Activated naive CD8-positive, alpha-beta T cell treated with anti-CD3 and anti-CD28 coated beads for 36 hours (primary cell): Measurements from ENCODE around the gene ZBTB16. TPM values are rescaled to one million over a fixed set of nuclear protein-coding genes. Genes with fewer than 3 reads are reported as not detected.
A peak's percentile ranks its signal among the peaks of the same experiment; 100 is the strongest.

Experiments
- DNase-seq: peaks from one replicate; pipeline ENCODE4 v3.0.0; 2021
- H3K27ac Mint-ChIP-seq: one replicate; pipeline ENCODE4 v1.8.0; 2022; ENCODE audit warnings: mild to moderate bottlenecking, moderate library complexity, mixed read lengths
- H3K27me3 Mint-ChIP-seq: one replicate; pipeline ENCODE4 v1.8.0; 2022; ENCODE audit warnings: mild to moderate bottlenecking, mixed read lengths
- H3K36me3 Mint-ChIP-seq: one replicate; pipeline ENCODE4 v1.8.0; 2021; ENCODE audit warnings: mild to moderate bottlenecking, mixed read lengths
- H3K4me1 Mint-ChIP-seq: one replicate; pipeline ENCODE4 v1.8.0; 2021; ENCODE audit warnings: mixed read lengths
- H3K4me3 Mint-ChIP-seq: one replicate; pipeline ENCODE4 v1.8.0; 2022; ENCODE audit warnings: mild to moderate bottlenecking, moderate library complexity, mixed read lengths
- H3K9me3 Mint-ChIP-seq: one replicate; pipeline ENCODE4 v1.8.0; 2022; ENCODE audit warnings: mixed read lengths
- total RNA-seq, 2 experiments: library from RNA; stranded (reverse); gene quantifications; one replicate each; pipeline ENCODE4 v1.2.3, GENCODE V29; 2021

ZBTB16 gene
- total RNA-seq, 2 experiments from 2014 or later: 1.7 to 2.1 TPM

GRCh38 chr11:114168691-114169090 is 109.2 kb downstream of the ZBTB16 start:
- Mint-ChIP-seq H3K27me3 (no peaks in the 10 kb centered on the region), H3K9me3 (no peaks in the 10 kb centered on the region), H3K36me3 (no peaks in the 10 kb centered on the region), H3K4me1 (peaks cover 83% of the 10 kb centered on the region), H3K27ac (peak overlapping the region; percentile 43), H3K4me3 (no peak overlapping the region)
- no peak for DNase-seq

- Mint-ChIP-seq H3K27me3 (no peaks in the 10 kb centered on the region), H3K36me3 (no peaks in the 10 kb centered on the region), H3K4me1 (peaks cover 85% of the 10 kb centered on the region), H3K9me3 (no peaks in the 10 kb centered on the region), H3K4me3 (no peak overlapping the region), H3K27ac (no peak overlapping the region)
- DNase-seq: no peak
These were observed 109.8 kb downstream of the ZBTB16 start for GRCh38 chr11:114169321-114169749.

- Mint-ChIP-seq H3K4me1 (peaks cover 86% of the 10 kb centered on the region), H3K9me3 (no peaks in the 10 kb centered on the region), H3K36me3 (no peaks in the 10 kb centered on the region), H3K4me3 (no peak overlapping the region), H3K27me3 (no peaks in the 10 kb centered on the region), H3K27ac (no peak overlapping the region)
- no peak for DNase-seq
These were observed 110.3 kb downstream of the ZBTB16 start for GRCh38 chr11:114169821-114170220.

- H3K27me3 Mint-ChIP-seq: no peaks in the 10 kb centered on the region
- no peak overlapping the region for H3K27ac Mint-ChIP-seq
- H3K36me3 Mint-ChIP-seq: no peaks in the 10 kb centered on the region
- no peaks in the 10 kb centered on the region for H3K9me3 Mint-ChIP-seq
- H3K4me1 Mint-ChIP-seq: peaks cover 84% of the 10 kb centered on the region
- no peak for DNase-seq
- no peak overlapping the region for H3K4me3 Mint-ChIP-seq
These were observed 110.7 kb downstream of the ZBTB16 start for GRCh38 chr11:114170226-114170625.

GRCh38 chr11:114171257-114172054 is 111.9 kb downstream of the ZBTB16 start:
- H3K27me3 Mint-ChIP-seq: no peaks in the 10 kb centered on the region
- no peaks in the 10 kb centered on the region for H3K9me3 Mint-ChIP-seq
- H3K4me3 Mint-ChIP-seq: no peak overlapping the region
- H3K4me1 Mint-ChIP-seq: peaks cover 74% of the 10 kb centered on the region
- no peak for DNase-seq
- H3K27ac Mint-ChIP-seq: no peak overlapping the region
- H3K36me3 Mint-ChIP-seq: no peaks in the 10 kb centered on the region

- H3K9me3 Mint-ChIP-seq: no peaks in the 10 kb centered on the region
These were observed 112.7 kb downstream of the ZBTB16 start for GRCh38 chr11:114172055-114172861.

GRCh38 chr11:114172871-114173444 is 113.4 kb downstream of the ZBTB16 start:
- peak overlapping the region; percentile 71 for H3K27ac Mint-ChIP-seq

More at GRCh38 chr11:114172055-114172861, 112.7 kb downstream of the ZBTB16 start:
- DNase-seq: no peak
- peaks cover 68% of the 10 kb centered on the region for H3K4me1 Mint-ChIP-seq
- no peaks in the 10 kb centered on the region for H3K36me3 Mint-ChIP-seq
- no peaks in the 10 kb centered on the region for H3K27me3 Mint-ChIP-seq
- H3K4me3 Mint-ChIP-seq: peak overlapping the region; percentile 30
- H3K27ac Mint-ChIP-seq: peak overlapping the region; percentile 71

GRCh38 chr11:114173843-114174242 is 114.3 kb downstream of the ZBTB16 start:
- H3K4me3 Mint-ChIP-seq: no peak overlapping the region
- H3K36me3 Mint-ChIP-seq: no peaks in the 10 kb centered on the region
- H3K9me3 Mint-ChIP-seq: no peaks in the 10 kb centered on the region
- H3K27me3 Mint-ChIP-seq: no peaks in the 10 kb centered on the region
- no peak overlapping the region for H3K27ac Mint-ChIP-seq
- DNase-seq: no peak
- H3K4me1 Mint-ChIP-seq: peaks cover 58% of the 10 kb centered on the region

More at GRCh38 chr11:114172871-114173444, 113.4 kb downstream of the ZBTB16 start:
- Mint-ChIP-seq H3K4me1 (peaks cover 62% of the 10 kb centered on the region), H3K27me3 (no peaks in the 10 kb centered on the region), H3K4me3 (peak overlapping the region; percentile 30), H3K9me3 (no peaks in the 10 kb centered on the region), H3K36me3 (no peaks in the 10 kb centered on the region)
- no peak for DNase-seq

- Mint-ChIP-seq H3K36me3 (no peaks in the 10 kb centered on the region), H3K4me3 (no peak overlapping the region), H3K9me3 (no peaks in the 10 kb centered on the region), H3K27me3 (no peaks in the 10 kb centered on the region), H3K27ac (no peak overlapping the region), H3K4me1 (peaks cover 57% of the 10 kb centered on the region)
- DNase-seq: no peak
These were observed 115.4 kb downstream of the ZBTB16 start for GRCh38 chr11:114174712-114175495.

GRCh38 chr11:114175706-114176105 is 116.2 kb downstream of the ZBTB16 start:
- H3K4me1 Mint-ChIP-seq: peaks cover 58% of the 10 kb centered on the region
- no peak for DNase-seq
- no peak overlapping the region for H3K27ac Mint-ChIP-seq
- H3K9me3 Mint-ChIP-seq: no peaks in the 10 kb centered on the region
- no peaks in the 10 kb centered on the region for H3K27me3 Mint-ChIP-seq
- H3K36me3 Mint-ChIP-seq: no peaks in the 10 kb centered on the region
- no peak overlapping the region for H3K4me3 Mint-ChIP-seq

- peaks cover 57% of the 10 kb centered on the region for H3K4me1 Mint-ChIP-seq
- DNase-seq: no peak
- no peaks in the 10 kb centered on the region for H3K27me3 Mint-ChIP-seq
These were observed 116.8 kb downstream of the ZBTB16 start for GRCh38 chr11:114176321-114176720.

GRCh38 chr11:114178656-114179055 is 119.1 kb downstream of the ZBTB16 start:
- Mint-ChIP-seq H3K27me3 (no peaks in the 10 kb centered on the region), H3K4me3 (no peak overlapping the region), H3K9me3 (no peaks in the 10 kb centered on the region), H3K27ac (no peak overlapping the region), H3K36me3 (no peaks in the 10 kb centered on the region), H3K4me1 (peaks cover 47% of the 10 kb centered on the region)
- DNase-seq: no peak

More at GRCh38 chr11:114176321-114176720, 116.8 kb downstream of the ZBTB16 start:
- Mint-ChIP-seq H3K4me3 (no peak overlapping the region), H3K9me3 (no peaks in the 10 kb centered on the region), H3K27ac (no peak overlapping the region), H3K36me3 (no peaks in the 10 kb centered on the region)

- Mint-ChIP-seq H3K4me3 (no peak overlapping the region), H3K27me3 (no peaks in the 10 kb centered on the region), H3K27ac (no peak overlapping the region), H3K4me1 (peaks cover 44% of the 10 kb centered on the region), H3K36me3 (no peaks in the 10 kb centered on the region), H3K9me3 (no peaks in the 10 kb centered on the region)
- DNase-seq: no peak
These were observed 119.9 kb downstream of the ZBTB16 start for GRCh38 chr11:114179234-114179941.
